HG03469 (cell line): ENCODE results near the gene PRKAB1.

Experiments used
- ATAC-seq: cut with Tn5 transposase; IDR thresholded peaks from one replicate; pipeline ENCODE4 v1.9.1; 2021; ENCODE audit warnings: mild to moderate bottlenecking, moderate library complexity, moderate number of reproducible peaks; ENCODE audit not compliant: unreplicated experiment

PRKAB1 gene

DNA sequence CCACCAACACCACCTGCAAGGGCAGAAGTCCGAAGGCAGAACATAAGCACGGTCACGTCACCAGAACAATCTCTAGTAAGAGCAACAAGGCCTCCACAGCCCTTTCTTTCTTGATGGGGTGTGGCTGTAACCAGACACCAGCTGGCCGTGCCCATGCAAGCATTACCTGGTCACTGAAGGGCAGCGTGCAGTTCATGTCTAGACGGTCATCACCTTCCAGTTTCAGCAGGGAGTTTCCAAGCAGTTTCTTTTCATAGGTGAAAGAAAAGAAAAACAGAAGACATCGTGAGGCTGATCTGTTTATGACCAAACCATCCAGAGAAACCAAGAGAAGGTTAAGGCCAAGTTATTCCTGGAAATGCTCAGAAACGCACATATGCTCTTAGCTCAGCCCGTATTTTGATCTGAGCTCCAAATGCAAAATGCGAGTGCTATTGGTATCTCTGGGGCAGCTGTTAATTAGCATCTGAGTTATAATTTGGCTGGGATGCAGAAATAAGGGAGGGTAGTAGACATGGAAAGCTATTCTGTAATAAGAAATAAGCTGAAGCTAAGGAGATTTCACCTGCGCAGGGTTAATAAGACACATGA lies 42.5 kb downstream of the PRKAB1 start:
- ATAC-seq: no peak

DNA sequence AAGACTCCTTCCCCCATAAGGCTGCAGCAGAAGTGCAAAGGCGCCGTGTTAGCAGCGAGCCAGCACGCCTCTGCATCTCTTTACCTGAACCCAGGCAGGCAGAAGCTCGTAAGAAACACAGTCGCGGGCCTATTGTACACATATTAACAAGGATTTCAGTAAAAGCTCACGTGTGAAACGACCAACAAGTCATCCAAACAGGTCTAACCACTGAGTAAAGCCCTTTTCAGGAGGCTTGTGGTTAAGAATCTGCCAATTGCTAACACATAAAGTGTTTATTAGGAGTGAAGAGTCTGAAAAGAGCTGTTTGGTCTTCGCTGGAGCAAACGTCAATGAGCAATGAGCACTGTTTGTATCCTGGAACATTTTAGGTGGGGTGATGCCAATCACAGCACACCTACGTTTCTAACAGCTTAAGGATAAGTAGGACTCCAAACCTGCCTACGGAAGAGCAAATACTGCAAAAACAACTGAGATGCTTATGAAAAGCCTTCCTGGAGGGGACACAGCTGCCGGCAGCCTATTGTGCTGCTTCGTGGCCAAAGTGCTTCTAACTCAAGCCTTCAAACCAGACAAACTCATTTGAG lies 43.1 kb downstream of the PRKAB1 start:
- ATAC-seq: no peak

GRCh38 chr12:119711693-119712092 lies 43.8 kb downstream of the PRKAB1 start:
- ATAC-seq: no peak

GRCh38 chr12:119712721-119713120 lies 44.8 kb downstream of the PRKAB1 start:
- ATAC-seq: no peak

GRCh38 chr12:119713551-119714031 lies 45.7 kb downstream of the PRKAB1 start:
- no peak for ATAC-seq

- ATAC-seq: no peak
These were observed 46.8 kb downstream of the PRKAB1 start for GRCh38 chr12:119714614-119715267.

GRCh38 chr12:119715268-119715620 lies 47.3 kb downstream of the PRKAB1 start:
- ATAC-seq: no peak

- ATAC-seq: no peak
These were observed 50.2 kb downstream of the PRKAB1 start for GRCh38 chr12:119718141-119718540.

DNA sequence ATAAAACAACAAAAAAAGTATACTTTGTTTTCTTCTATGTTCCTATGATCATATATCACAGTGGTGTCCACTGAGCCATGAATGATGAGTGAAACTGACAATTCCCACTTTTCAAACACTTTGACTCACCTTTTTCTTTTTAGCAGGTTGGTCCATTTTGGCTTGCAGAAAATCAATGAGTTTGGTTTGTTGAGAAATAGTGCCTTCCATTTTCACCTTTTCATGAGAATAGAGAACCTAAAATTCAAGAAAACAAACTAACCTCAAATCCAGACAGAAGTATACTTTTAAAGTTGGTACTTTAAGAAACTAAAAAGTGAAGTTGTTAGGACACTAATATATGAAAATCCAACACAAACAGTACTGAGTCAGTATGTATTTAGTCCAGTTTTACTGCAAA lies 52.4 kb downstream of the PRKAB1 start:
- no peak for ATAC-seq

- no peak for ATAC-seq
These were observed 53.4 kb downstream of the PRKAB1 start for GRCh38 chr12:119721306-119721705.

GRCh38 chr12:119725523-119725922 lies 57.6 kb downstream of the PRKAB1 start:
- ATAC-seq: no peak

DNA sequence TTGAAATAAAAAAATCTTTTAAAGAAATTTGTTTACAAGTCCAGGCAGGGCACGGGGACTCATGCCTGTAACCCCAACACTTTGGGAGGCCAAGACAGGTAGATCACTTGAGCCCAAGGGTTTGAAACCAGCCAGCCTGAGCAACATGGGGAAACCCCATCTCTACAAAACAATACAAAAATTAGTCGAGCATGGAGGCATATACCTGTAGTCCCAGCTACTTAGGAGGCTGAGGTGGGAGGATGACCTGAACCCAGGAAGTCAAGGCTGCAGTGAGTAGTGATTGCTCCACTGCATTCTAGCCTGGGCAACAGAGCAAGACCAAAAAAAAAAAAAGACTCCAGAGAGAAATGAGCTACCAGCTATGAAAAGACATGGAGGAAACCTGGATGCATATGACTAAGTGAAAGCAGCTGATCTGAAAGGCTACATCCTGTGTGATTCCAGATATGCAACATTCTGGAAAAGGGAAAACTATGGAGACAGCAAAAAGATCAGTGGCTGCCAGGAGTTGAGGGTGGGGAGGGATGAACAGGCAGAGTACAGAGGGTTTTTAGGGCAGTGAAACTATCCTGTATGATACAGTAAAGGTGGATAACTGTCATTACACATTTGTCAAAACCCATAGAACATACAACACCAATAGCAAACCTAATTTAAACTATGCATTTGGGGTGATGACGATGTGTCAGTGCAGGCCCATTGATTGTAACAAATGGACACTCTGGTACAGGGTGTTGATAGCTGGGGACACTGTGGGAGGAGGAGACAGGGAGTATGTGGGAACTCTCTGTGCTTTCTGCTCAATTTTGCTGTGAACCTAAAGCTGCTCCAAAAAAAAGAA lies 59.9 kb downstream of the PRKAB1 start:
- no peak for ATAC-seq

GRCh38 chr12:119728444-119728745 lies 60.5 kb downstream of the PRKAB1 start:
- ATAC-seq: no peak

- ATAC-seq: no peak
These were observed 61.9 kb downstream of the PRKAB1 start for GRCh38 chr12:119729871-119730270.

DNA sequence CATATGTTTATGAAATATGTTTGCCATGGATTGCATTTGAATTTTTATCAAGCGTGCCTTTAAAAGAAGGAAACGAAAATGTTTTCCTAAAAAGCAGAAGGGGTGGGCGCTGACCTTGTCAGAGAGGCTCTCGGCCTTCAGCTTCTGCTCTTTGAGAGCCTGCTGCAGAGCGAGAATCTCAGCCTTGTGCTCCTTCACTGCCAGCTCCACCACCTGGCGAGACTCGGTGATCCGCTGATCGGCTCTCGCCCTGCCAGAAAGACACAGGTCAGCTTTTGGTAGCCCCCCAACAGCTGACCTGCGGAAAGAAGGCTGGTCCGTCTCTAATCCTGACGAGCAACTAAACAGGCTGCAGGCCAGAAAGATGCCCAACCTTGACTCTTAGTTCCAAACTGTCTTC lies 62.4 kb downstream of the PRKAB1 start:
- no peak for ATAC-seq
